Calu3 (cell line): ENCODE results near the gene EGR4. TPM values are rescaled to one million over a fixed set of nuclear protein-coding genes. Genes with fewer than 3 reads are reported as not detected.

Experiments used
- BruUV-seq: library from RNA; stranded (reverse); fragments of 400-500 nt; replicated peaks from 2 replicates; lab custom pipeline; 2021; lab: Mats Ljungman, UMichigan
- CTCF ChIA-PET: fragments of 300-600 bp; sonication (Branson Sonifier 250); formaldehyde crosslinking; loops from one replicate; lab custom pipeline; 2022; ENCODE audit warnings: antibody characterized with exemption; lab: Charles Lee
- DNase-seq: peaks from one replicate; pipeline ENCODE4 v3.0.0; 2022
- H3K27ac Mint-ChIP-seq: one replicate; pipeline ENCODE4 v1.8.0; 2022; ENCODE audit warnings: mixed read lengths; ENCODE audit not compliant: unreplicated experiment
- H3K27me3 Mint-ChIP-seq: one replicate; pipeline ENCODE4 v1.8.0; 2022; ENCODE audit warnings: mixed read lengths; ENCODE audit not compliant: unreplicated experiment
- H3K36me3 Mint-ChIP-seq: one replicate; pipeline ENCODE4 v1.8.0; 2022; ENCODE audit warnings: mild to moderate bottlenecking, moderate library complexity, mixed read lengths; ENCODE audit not compliant: insufficient read depth, unreplicated experiment
- H3K4me1 Mint-ChIP-seq: one replicate; pipeline ENCODE4 v1.8.0; 2022; ENCODE audit warnings: mild to moderate bottlenecking, low read depth, mixed read lengths; ENCODE audit not compliant: unreplicated experiment
- H3K4me3 Mint-ChIP-seq: one replicate; pipeline ENCODE4 v1.8.0; 2022; ENCODE audit warnings: mild to moderate bottlenecking, low read depth, moderate library complexity, mixed read lengths; ENCODE audit not compliant: unreplicated experiment
- H3K9me3 Mint-ChIP-seq: one replicate; pipeline ENCODE4 v1.8.0; 2022; ENCODE audit warnings: low read depth, mixed read lengths; ENCODE audit not compliant: unreplicated experiment
- intact Hi-C: fragments of 100-400 bp; cut with micrococcal nuclease; formaldehyde crosslinking; loops from one replicate; pipeline ENCODE4 v1.10.0; 2022; ENCODE audit not compliant: unreplicated experiment
- total RNA-seq: library from RNA; stranded (reverse); gene quantifications from 2 replicates; pipeline ENCODE4 v1.2.3, GENCODE V29; 2022
- TF ChIP-seq, protein P1 (sequence below): fragments of 200-600 bp; IDR thresholded peaks from one replicate; pipeline ENCODE4 v1.8.0; 2022; ENCODE audit warnings: antibody characterized with exemption; ENCODE audit not compliant: unreplicated experiment

Gene EGR4
- total RNA-seq, 1 experiment from 2014 or later = 0.68 TPM

DNA sequence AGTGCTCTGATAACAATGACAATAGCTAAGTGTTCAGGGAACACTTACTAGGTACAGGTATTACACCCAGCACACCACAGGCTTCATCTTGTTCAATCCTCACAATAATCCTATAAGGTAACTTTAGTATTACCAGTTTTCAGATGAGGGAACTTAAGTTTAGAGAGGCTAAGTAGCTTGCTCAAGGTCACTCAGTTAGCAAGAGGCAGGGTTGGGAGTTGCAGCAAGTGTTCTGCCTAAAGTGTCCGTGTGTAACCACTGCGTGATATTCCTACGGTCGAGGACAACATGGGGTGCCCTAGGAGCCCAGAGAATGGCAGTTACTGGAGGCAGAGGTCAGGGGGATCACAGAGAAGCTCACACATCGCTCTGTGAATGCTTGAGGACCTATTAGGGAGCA, 30.2 kb upstream of the EGR4 start:
- intact Hi-C loops = no loop called here
- Mint-ChIP-seq H3K27ac (no peak overlapping the region), H3K4me3 (no peak overlapping the region), H3K27me3 (peaks cover 87% of the 10 kb centered on the region), H3K36me3 (no peaks in the 10 kb centered on the region), H3K9me3 (no peaks in the 10 kb centered on the region), H3K4me1 (no peaks in the 10 kb centered on the region)
- TF ChIP-seq, protein P1, sequence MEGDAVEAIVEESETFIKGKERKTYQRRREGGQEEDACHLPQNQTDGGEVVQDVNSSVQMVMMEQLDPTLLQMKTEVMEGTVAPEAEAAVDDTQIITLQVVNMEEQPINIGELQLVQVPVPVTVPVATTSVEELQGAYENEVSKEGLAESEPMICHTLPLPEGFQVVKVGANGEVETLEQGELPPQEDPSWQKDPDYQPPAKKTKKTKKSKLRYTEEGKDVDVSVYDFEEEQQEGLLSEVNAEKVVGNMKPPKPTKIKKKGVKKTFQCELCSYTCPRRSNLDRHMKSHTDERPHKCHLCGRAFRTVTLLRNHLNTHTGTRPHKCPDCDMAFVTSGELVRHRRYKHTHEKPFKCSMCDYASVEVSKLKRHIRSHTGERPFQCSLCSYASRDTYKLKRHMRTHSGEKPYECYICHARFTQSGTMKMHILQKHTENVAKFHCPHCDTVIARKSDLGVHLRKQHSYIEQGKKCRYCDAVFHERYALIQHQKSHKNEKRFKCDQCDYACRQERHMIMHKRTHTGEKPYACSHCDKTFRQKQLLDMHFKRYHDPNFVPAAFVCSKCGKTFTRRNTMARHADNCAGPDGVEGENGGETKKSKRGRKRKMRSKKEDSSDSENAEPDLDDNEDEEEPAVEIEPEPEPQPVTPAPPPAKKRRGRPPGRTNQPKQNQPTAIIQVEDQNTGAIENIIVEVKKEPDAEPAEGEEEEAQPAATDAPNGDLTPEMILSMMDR = no peak
- DNase-seq = no peak
- no TSS peak for BruUV-seq
- CTCF ChIA-PET = no interaction called here

DNA sequence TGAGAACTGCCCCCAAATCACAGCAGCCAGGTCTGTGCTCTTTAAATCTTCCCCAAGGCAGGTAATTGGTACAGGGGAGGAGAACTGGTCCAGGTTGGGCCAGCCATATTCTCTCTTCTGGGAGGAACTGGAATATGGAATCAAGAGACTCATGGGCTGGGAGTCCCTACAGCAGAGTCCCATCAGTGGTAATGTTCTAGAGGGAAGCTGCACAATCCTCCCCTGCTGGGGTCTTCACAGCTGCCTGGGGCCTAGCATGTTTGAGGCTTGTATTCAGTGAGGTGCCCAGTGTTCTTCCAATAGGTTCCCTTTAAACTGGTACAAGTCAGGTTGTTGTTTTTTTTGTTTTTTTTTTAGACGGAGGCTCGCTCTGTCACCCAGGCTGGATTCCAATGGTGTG, 21.1 kb upstream of the EGR4 start:
- peaks cover 70% of the 10 kb centered on the region for H3K27me3 Mint-ChIP-seq
- no peak overlapping the region for H3K4me3 Mint-ChIP-seq
- H3K4me1 Mint-ChIP-seq = no peaks in the 10 kb centered on the region
- H3K36me3 Mint-ChIP-seq = no peaks in the 10 kb centered on the region
- TF ChIP-seq, protein P1 = no peak
- intact Hi-C loops = no loop called here
- no peak for DNase-seq
- CTCF ChIA-PET = no interaction called here
- no peaks in the 10 kb centered on the region for H3K9me3 Mint-ChIP-seq
- H3K27ac Mint-ChIP-seq = no peak overlapping the region
- BruUV-seq = no TSS peak

DNA sequence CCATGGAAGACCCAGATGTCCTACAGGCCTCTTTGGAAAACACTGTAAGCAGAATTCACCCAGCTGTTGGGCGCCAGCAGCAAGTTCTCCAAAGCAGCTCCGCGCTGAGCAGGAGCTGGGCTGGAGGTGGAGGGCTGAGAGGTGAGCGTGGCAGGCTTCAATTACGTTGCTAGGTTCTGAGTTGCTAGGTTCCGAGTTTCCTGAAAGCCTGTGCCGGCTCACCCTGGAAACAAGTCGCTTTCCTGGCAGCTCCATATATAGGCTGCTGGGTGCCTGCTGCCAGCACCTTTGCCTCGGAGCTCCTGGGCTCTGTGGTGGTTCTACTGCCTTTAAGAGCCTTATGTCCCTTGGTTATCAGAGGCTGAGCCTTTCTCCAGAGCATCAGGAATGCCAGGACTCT, 14.4 kb upstream of the EGR4 start:
- no peaks in the 10 kb centered on the region for H3K36me3 Mint-ChIP-seq
- CTCF ChIA-PET = no interaction called here
- no TSS peak for BruUV-seq
- TF ChIP-seq, protein P1 = no peak
- H3K9me3 Mint-ChIP-seq = no peaks in the 10 kb centered on the region
- peaks cover 65% of the 10 kb centered on the region for H3K27me3 Mint-ChIP-seq
- H3K4me1 Mint-ChIP-seq = no peaks in the 10 kb centered on the region
- DNase-seq = no peak
- intact Hi-C loops = no loop called here
- H3K27ac Mint-ChIP-seq = no peak overlapping the region
- no peak overlapping the region for H3K4me3 Mint-ChIP-seq

DNA sequence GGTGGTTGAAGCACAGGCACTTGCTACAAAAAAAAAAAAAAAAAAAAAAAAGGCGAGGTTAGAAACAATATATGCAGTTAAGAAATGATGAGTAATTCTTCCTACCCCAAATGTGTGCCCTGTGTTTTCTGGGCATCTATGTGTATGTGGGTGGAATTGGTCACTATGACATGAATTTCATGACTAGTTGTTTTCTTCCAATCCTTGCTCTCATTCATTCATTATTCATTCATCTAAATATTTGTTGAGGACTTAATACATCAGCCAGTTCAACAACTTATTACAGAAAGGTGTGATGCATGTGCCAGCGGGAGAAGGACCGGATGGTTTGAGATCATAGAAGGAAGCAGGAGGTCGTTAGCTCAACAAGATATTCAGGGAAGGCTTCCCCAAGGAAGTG, 8.3 kb upstream of the EGR4 start:
- Mint-ChIP-seq H3K4me3 (no peak overlapping the region), H3K27ac (no peak overlapping the region), H3K9me3 (no peaks in the 10 kb centered on the region), H3K4me1 (no peaks in the 10 kb centered on the region), H3K36me3 (no peaks in the 10 kb centered on the region), H3K27me3 (peaks cover 73% of the 10 kb centered on the region)
- DNase-seq = no peak
- intact Hi-C loops = no loop called here
- CTCF ChIA-PET = interaction anchor here (0.6 kb wide), 1 partner anchor 390 kb away, joined by 3 read pairs; no protein-coding TSS in a partner anchor
- TF ChIP-seq, protein P1 = no peak
- no TSS peak for BruUV-seq
